ENCODE measurements around the gene CHID1.

Gene CHID1

DNA sequence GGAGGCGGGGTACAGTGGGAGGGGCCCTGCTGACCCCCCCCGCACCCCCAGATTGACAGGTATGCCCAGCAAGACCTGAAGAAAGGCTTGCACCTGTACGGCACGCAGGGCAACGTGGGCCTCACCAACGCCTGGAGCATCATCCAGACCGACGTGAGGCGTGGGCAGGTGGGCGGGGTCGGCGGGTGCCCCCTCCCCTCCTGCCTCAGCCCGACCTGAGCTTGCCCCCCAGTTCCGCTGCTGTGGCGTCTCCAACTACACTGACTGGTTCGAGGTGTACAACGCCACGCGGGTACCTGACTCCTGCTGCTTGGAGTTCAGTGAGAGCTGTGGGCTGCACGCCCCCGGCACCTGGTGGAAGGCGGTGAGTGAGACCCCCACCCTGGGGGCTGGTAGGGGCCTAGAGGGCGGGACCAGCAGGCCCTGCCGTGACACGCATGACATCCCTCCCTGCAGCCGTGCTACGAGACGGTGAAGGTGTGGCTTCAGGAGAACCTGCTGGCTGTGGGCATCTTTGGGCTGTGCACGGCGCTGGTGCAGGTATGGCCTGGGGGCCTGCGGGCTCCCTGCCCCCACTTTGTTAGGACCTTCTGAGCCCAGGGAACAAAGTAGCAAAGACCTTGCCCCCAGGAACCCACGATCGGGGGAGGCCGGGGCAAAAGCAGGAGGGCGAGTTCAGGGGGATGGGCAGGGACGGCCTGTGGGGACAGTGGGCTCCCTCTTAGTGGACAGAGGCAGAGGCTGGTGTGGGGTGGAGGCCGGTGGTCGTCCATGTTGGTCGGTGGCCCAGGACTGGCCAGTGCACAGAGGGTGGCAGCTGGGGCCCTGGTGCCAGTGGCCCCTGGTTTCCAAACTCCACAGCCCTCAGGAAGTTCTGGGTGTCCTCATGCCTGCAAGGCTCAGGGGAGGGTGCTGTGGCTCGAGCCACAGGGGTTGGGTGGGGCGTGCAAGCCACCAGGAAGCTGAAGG, 44.9 kb downstream of the CHID1 start:
- TF ChIP-seq, protein P1, sequence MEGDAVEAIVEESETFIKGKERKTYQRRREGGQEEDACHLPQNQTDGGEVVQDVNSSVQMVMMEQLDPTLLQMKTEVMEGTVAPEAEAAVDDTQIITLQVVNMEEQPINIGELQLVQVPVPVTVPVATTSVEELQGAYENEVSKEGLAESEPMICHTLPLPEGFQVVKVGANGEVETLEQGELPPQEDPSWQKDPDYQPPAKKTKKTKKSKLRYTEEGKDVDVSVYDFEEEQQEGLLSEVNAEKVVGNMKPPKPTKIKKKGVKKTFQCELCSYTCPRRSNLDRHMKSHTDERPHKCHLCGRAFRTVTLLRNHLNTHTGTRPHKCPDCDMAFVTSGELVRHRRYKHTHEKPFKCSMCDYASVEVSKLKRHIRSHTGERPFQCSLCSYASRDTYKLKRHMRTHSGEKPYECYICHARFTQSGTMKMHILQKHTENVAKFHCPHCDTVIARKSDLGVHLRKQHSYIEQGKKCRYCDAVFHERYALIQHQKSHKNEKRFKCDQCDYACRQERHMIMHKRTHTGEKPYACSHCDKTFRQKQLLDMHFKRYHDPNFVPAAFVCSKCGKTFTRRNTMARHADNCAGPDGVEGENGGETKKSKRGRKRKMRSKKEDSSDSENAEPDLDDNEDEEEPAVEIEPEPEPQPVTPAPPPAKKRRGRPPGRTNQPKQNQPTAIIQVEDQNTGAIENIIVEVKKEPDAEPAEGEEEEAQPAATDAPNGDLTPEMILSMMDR (IDR thresholded peaks at IDR 0.05): no peak
- Histone ChIP-seq H3K4me3 (no peak overlapping the region), H3K27ac (no peak overlapping the region)
- no peak for DNase-seq (ENCODE audit: low spot score)

DNA sequence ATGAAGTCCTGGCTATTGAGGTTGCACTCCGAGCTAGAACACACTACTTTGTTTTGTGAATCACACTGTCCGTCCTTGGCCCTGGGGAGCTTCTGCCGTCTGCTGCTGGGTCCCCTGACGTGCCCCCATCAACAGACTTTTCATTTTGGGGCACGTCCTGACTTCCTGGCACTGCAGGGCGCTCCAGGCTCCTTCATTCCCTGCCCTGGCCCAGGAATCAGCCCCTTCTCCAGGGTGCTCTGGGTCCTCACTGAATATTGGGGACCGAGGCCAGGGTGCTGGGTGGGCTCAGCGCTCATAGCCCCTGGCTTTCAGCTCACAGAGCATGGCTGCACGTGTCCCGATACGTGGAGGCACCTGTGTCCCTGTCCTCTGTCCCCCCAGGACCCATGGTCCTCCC, 45.7 kb downstream of the CHID1 start:
- no peak for DNase-seq (ENCODE audit: low spot score)
- H3K4me3 ChIP-seq: no peak overlapping the region
- H3K27ac ChIP-seq: no peak overlapping the region
- TF ChIP-seq, protein P1 (IDR thresholded peaks at IDR 0.05): no peak

DNA sequence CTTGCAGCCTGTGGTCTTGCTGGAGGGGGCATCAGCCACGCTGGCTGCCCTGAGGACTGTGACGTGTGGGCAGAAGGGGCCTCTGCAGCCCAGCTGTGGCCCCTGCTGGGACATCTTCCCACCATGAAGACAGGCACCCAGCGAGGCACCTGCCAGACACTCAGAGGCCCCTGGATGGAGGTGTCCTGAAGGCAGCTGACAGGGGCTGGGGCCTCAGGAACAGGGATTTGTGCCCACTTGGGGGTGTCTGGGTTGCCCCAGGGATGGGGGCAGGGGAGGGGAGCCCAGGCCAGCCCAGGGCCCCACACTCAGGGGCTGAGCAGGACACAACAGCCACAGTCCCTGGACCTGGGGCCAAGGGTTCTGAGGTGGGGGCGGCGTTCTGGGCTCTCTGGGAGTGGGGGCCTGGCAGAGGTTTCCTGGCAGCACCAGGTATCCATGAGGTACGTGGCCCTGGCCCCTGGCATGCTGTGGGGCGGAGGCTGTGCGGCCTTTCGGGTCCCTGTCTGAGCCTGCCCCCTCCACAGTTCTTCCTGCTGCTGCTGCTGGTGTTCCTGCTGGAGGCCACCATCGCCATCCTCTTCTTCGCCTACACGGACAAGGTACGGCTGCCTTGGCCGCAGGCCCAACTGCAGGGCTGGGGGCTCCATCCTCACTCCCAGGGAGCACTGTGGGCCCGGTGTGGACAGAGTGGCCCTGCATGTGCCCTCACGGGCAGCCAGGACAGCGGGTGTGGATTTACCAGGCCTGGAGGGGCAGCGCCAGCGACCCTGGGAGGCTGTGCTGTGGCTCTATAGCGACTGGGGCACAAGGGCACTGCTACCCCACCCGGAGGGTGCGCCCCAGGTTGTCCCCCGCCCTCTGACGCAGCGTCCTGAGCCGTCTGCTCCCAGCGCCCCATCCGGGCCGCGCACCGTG, 46.4 kb downstream of the CHID1 start:
- H3K27ac ChIP-seq: no peak overlapping the region
- DNase-seq (ENCODE audit: low spot score): no peak
- TF ChIP-seq, protein P1 (IDR thresholded peaks at IDR 0.05): no peak
- no peak overlapping the region for H3K4me3 ChIP-seq

DNA sequence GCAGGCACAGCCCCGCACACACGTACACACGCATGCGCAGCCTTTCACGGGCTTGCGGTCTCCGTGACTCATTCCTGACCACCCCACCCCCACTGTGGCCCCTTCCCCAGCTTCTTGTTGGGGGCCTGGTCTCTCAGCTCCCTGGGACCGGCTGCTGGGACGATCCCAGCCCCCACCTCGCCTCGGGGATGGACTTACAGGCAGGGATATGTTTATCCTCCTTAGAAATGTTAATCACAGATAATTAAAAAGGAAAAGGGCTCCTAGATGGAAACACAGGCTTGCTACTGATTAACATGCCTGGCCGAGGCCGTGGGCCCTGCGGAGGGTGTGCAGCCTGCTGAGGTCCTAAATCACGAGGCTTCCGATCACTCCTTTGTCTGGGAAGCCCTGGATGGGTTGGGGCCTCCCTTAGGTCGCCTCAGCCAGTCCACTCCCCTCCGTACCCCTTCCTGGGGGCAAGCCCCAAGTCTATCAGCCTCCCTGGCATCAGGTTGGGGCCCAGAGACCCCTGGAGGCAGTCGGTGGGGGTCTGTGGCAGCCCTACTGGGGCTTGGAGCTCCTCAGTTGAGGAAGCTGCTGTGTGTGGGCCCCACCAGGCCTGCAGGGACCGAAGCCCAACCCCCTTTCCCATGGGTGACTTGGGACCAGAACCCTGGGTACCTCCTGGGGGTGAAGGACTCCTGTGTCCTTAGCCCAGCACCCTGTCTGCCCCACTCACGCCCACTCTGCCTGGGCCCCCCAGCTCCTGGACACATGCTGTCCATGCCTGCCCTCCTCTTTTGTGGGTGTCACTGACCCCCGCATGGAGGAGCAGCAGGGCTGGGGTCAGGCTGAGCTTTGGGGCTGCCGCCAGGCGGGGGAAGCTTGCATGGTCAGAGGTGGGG, 47.3 kb downstream of the CHID1 start:
- Histone ChIP-seq H3K27ac (no peak overlapping the region), H3K4me3 (no peak overlapping the region)
- TF ChIP-seq, protein P1 (IDR thresholded peaks at IDR 0.05): no peak
- DNase-seq (ENCODE audit: low spot score): no peak

DNA sequence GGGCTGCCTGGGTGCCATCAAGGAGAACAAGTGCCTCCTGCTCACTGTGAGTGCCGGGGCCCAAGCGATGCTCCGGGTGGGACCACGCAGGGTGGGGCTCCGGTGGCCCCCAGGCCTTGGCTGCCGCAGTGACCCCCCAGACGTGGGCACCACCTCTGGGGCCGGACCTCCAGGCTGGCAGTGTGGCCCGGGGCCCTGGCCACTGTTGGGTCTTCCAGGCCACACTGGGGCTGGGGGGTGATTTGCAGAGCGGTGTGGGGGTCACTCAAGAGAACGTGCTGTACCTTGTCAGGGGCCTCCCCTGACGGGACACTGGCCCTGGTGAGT, 48.0 kb downstream of the CHID1 start:
- Histone ChIP-seq H3K4me3 (no peak overlapping the region), H3K27ac (peak overlapping the region in 1 of 2 donors; percentile 31)
- TF ChIP-seq, protein P1 (IDR thresholded peaks at IDR 0.05): no peak
- no peak for DNase-seq (ENCODE audit: low spot score)

DNA sequence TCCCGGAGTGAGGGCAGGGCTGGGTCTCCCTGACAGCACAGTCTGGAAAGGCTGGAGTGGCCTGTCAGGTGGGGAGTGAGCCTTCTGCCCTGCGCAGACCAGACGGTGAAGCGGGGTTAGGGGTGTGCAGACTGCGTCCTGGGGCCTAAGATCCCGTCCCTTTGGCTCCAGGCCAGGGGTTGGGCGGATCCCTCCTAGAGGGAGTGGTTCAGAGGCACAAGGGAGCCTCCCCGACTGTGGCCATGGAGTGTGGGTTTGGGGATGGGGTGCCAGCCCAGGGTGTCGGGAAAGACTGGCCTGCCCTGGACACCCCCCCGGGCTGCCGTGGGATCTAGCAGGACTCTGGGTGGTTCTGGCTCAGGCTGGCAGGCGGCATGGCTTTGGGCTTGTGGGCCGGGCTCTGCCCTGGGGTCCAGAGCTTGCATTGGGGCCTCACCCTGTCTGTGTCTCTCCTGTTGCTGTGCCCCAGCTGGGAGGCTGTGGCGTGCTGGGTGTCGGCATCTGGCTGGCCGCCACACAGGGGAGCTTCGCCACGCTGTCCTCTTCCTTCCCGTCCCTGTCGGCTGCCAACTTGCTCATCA, 48.4 kb downstream of the CHID1 start:
- DNase-seq (ENCODE audit: low spot score): no peak
- Histone ChIP-seq H3K27ac (peak overlapping the region in 1 of 2 donors; percentile 31), H3K4me3 (no peak overlapping the region)
- TF ChIP-seq, protein P1 (IDR thresholded peaks at IDR 0.05): no peak
